Medulla oblongata (tissue), 1 donor: ENCODE results near the gene HELZ.
"Not testable (repeated sequence)": the region's sequence is repeated elsewhere in the genome, so short reads cannot be mapped to it uniquely, and the experiment has no call there.

Source experiments
- DNase-seq: peaks from one replicate; pipeline ENCODE4 v3.0.0-alpha.2; 2015; ENCODE audit errors: extremely low spot score

HELZ gene, protein sequence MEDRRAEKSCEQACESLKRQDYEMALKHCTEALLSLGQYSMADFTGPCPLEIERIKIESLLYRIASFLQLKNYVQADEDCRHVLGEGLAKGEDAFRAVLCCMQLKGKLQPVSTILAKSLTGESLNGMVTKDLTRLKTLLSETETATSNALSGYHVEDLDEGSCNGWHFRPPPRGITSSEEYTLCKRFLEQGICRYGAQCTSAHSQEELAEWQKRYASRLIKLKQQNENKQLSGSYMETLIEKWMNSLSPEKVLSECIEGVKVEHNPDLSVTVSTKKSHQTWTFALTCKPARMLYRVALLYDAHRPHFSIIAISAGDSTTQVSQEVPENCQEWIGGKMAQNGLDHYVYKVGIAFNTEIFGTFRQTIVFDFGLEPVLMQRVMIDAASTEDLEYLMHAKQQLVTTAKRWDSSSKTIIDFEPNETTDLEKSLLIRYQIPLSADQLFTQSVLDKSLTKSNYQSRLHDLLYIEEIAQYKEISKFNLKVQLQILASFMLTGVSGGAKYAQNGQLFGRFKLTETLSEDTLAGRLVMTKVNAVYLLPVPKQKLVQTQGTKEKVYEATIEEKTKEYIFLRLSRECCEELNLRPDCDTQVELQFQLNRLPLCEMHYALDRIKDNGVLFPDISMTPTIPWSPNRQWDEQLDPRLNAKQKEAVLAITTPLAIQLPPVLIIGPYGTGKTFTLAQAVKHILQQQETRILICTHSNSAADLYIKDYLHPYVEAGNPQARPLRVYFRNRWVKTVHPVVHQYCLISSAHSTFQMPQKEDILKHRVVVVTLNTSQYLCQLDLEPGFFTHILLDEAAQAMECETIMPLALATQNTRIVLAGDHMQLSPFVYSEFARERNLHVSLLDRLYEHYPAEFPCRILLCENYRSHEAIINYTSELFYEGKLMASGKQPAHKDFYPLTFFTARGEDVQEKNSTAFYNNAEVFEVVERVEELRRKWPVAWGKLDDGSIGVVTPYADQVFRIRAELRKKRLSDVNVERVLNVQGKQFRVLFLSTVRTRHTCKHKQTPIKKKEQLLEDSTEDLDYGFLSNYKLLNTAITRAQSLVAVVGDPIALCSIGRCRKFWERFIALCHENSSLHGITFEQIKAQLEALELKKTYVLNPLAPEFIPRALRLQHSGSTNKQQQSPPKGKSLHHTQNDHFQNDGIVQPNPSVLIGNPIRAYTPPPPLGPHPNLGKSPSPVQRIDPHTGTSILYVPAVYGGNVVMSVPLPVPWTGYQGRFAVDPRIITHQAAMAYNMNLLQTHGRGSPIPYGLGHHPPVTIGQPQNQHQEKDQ (N-terminal part only)

DNA sequence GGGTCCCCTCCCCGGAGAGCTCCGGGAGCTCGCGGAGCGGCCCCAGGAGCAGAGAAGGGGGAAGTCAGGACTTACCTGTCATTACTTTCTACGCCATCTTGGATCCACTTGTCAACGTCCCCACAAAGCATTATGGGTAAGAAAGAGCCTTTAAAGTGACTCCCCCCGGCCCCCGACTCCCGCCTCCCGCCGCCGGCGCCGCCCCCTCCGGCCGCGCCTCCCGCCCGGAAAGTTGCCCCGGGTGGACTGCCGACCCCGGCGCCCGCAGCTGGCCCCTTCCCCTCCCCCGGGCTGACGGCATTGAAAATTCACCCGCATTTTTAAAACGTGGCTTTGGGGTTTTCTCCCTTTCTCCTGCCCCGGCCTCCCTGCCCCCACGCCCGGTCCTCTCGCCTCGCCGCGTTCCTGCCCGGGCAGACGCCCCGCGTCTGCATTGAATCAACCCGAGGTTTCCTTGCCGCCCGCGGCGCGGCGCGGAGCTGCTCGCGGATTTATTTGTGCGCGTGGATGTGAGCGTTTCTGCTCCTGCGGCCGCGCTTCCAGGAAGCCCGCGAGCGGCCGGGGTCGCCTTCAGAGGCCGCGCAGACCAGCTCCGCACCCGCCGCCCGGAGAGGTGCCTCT, at the start of gene HELZ:
Gene HELZ, minus strand, starts transcription at position 124 of the 621 bp plus-strand sequence. CDS start 26,392 bp downstream, outside the sequence.
- DNase-seq: peak; percentile 88

DNA sequence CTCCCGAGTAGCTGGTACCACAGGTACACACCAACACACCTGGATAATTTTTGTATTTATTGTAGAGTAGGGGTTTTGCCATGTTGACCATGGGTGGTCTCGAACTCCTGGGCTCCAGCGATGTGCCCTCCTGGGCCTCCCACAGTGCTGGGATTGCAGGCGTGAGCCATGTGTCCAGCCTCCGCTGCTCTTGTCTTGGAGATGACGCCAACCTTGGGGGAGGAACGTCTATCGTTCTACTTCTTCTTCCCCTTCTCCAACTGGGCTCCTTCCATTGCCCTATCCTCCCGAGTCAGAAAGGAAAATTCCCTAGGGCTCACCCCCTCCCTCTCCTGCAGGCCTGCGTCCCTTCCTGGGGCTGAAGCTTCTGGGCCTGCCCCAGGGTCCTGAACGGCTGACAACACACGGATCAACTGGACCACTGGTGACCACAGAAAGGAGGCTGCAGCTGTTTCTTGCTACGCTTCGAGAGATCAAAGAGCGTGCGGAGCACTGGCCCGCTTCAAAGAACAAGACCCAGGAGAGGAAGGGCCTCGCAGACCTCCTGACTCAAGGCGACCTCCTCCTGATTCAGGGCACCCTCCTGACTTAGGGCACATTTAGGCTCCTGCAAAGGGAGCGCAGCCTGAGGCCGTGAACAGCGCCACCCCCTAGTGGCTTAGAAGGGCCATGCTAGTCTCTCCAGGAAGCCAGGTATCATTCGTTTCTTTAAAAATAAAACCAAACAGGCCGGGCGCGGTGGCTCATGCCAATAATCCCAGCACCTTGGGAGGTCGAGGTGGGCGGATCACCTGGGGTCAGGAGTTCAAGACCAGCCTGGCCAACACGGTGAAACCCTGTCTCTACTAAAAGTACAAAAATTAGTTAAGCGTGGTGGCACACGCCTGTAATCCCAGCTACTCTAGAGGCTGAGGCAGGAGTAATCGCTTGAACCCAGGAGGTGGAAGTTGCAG, 48.5 kb upstream of the HELZ start:
- DNase-seq: peak; percentile 52

DNA sequence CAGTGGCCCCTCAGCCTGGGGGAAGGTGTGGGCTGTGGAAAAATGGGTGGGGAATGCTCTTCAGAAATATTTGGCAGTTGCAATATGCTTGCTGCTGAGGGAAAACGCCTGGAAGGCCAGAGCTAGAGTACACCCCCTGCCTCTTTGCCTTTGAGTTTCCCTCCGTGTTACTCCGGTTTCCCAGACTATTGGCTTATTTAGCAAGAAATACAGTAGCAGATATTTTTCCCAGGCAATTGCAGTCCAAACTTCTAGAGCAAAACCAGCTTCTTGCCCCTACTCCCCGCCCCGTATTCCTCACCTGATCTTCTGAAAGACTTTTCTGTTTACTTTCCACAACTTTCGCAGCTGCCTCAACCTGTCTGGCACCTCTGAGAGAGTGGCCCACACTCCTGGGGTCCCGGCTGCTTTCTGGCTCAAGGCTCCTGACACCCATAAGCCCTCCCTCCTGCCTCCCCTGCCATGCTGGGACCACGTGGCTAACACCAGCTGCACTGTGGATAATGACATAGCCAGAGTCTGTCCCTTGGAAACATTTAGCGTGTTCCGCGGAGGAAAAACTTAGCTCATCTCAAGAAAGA, 45.8 kb upstream of the HELZ start:
- no peak for DNase-seq

DNA sequence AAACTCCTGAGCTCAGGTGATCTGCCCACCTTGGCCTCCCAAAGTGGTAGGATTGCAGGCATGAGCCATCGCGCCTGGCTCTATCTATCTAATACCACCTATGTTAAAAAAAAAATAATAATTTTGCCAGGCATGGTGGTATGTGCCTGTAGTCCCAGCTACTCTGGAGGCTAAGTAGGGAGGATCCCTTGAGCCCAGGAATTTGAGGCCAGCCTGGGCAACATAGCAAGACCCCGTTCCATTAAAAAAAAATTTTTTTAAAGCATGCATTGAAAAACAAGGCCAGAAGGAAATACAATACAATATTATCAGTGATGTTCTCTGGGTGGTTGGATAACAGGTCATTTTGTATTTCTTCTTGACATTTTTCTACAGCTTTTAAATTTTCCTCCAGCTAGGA, 45.2 kb upstream of the HELZ start:
- DNase-seq: no peak

DNA sequence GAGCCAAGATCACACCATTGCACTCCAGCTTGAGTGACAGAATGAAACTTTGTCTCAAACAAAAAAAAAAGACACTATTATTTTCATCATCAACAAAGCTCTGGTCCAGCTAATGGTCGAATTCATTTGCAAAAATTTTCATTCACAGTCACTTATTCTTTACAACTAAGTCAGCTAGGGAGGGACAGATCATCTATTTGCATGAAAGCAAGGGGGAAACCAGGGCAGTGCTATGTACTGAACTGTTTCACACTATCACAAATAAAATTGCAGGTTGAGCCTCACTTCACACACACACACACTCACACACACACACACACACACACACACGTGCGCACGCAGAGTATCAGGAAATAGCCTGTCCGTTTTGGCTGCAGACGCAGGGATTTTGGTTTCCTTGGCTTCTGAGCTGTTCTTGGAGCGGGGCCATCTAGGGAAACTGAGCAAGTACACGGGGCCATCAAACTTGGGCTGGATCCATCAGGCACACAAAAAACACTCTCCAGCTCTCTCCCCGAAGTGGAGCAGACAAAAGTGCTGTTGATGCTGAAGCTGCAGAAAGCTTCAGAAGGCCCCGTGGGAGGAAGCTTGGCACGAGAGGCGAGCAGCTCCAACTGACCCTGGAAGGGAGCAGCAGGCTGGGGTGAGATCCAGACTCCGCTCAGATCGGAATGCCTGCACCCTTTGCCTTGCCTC, 44.3 kb upstream of the HELZ start:
- peak; percentile 69 for DNase-seq

DNA sequence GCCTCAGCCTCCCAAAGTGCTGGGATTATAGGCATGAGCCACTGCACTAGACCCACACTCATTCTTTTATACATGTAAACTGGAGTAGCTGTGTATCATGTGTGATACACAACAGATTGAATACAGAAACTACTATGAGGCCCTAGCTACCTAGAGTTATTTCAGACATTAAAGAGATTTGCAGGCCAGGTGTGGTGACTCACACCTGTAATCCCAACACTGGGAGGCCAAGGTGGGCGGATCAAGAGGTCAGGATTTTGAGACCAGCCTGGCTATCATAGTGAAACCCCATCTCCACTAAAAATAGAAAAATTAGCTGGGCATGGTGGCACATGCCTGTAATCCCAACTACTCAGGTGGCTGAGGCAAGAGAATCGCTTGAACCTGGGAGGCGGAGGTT, 41.8 kb upstream of the HELZ start:
- not testable (repeated sequence) for DNase-seq

DNA sequence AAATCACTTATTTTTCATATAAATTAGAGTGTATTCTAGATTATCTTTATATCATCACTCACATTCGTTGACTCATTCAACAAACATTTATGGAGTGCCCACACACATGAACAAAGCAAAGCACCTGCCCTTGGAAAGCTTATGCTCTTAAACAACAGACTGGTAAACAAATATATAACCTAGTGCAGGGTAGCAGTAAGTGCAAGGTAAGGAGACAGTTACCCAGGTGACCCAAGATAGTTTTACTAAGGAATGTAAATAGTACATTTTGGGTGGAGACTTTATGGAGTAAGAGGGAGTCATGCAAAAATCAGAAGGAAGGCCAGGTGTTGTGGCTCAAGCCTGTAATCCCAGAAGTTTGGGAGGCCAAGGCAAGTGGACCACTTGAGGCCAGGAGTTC, 40.4 kb upstream of the HELZ start:
- DNase-seq: no peak

DNA sequence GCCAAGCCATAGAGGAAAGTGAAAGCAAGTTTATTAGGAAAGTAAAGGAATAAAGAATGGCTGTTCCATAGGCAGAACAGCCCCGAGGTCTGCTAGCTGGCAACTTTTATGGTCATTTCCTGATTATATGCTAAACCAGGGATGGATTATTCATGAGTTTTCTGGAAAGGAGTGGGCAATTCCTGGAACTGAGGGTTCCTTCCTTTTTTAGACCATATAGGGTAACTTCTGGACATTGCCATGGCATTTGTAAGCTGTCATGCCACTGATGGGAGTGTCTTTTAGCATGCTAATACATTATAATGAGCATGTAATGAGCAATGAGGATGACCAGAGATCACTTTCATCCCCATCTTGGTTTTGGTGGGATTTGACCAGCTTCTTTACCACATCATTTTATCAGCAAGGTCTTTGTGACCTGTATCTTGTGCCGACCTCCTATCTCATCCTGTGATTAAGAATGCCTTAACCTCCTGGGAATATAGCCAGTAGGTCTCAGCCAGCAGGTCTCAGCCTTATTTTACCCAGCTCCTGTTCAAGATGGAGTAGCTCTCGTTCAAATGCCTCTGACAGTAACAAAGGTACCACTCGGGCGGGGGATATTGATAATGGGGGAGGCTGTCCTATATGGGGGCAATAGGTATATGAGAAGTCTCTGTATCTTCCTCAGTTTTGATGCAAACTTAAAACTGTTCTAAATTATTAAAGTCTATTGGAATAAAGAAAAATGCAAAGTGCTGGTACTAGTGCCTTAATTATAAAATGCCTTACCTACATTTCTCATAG, 38.9 kb upstream of the HELZ start:
- DNase-seq: no peak

DNA sequence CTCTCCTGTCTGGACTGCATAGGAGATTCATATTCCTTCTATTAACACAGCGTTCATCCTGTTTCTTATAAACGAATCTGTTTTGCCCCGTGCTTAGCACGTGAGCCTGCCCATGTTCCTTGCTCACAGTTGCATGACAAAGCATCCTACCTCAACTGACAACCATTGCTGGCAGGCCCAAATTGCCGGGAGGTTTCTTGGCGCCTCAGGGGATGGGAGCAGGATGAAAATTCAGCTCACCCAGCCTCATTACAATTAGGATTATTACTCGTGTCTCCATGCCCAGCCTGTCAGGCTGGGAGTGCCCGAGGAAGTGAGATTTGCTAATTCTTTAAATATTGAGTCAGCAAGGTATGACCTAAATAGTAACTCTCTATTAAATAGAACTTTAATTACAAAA, 36.7 kb upstream of the HELZ start:
- no peak for DNase-seq

DNA sequence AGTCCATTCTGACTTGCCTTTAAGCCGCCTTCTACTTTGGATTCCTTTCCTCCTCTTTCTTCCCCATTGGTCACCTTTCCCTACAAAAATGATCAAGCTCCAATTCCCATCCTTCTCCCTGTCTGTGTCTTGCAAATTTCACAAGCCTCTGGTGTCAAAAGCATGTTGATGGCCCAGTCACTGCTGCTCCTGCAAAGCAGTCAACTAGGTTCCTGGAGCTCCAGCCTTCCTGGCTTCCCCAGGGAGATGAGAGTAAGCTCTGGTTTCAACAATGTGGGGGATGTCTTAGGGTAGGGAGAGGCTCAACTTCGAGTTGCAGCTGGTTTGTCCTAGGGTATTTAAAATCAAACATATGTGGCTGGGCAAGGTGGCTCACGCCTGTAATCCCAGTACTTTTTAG, 36.1 kb upstream of the HELZ start:
- DNase-seq: no peak

DNA sequence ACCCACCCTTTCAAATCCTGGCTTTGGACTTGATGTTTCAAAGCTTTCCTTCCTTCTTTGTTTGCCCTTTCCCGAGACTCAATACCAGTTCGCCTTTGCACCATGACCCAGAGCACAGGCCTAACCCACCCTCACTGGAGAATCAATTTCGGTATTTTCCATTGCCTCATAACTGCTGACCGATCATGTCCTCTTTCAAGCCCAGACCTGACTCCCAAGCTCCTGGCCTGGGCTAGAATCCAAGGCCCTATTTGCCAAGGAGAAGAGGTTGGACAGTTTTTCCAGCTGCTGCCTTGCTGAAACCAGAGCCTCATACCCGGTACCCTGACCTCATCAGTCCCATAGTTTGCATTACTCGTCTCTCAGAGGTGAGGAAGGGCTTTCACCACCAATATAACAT, 35.3 kb upstream of the HELZ start:
- DNase-seq: no peak

DNA sequence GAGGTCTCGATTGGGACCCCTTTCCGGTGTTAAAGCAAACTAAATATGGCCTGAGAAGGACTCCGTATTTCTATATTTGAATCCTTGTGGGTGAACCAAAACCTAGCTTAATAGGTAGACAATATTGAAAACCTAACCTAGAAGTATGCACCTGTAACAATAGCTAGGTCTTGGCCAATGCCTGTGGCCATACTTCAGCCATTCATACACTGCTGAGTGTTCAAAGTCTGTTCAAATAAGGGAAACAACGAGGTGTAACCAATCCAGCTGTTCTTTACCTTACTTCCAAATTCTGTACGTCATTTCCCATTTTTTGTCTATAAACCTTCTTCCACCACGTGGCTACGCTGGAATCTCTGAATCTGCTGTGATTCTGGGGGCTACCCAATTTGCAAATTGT, 34.1 kb upstream of the HELZ start:
- no peak for DNase-seq

DNA sequence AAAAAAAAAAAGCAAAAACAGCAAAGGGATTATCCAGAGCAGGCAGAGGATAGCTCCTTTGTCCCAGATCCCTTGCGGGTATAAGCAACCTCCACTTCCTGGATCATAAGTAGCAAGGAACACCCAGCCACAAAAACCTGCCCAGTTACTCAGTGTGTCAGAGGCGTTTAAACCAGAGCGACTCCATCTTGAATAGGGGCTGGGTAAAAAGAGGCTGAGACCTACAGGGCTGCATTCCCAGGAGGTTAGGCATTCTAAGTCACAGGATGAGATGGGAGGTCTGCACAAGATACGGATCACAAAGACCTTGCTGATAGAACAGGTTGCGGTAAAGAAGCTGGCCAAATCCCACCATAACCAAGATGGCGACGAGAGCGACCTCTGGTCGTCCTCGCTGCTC, 33.4 kb upstream of the HELZ start:
- no peak for DNase-seq

DNA sequence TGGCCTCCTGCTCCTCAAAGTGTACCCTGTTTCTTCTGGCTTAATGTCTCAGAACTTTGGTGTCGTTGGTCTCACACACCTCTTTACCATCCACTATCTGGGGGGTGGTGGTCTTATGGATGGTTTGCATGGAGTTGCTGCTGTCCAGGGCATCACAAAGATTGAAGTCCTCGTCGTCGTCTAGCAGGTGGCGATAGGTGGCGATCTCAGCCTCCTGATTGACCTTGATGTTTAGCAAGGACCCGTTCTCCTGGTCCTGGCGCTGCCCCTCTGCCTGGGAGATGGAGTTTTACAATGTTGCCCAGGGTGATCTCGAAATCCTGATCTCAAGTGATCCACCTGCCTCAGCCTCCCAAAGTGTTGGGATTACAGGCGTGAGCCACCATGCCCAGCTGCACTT, 31.1 kb upstream of the HELZ start:
- no peak for DNase-seq

DNA sequence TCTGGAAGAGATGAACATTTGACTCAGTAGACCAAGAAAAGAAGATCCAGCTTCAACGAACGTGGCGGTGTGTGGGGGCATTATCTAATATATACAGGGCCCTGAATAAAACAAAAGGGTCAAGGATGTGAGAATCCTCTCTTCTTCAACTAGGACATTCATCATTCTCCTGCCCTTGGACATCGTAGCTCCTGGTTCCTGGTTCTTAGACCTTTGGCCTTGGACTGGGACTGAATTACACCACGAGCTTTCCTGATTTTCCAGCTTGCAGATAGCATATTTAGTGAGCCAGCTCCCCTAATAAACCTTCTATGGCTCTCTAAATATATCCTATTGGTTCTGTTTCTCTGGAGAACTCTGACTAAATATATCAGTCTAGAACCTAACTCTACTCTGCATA, 29.5 kb upstream of the HELZ start:
- DNase-seq: no peak

DNA sequence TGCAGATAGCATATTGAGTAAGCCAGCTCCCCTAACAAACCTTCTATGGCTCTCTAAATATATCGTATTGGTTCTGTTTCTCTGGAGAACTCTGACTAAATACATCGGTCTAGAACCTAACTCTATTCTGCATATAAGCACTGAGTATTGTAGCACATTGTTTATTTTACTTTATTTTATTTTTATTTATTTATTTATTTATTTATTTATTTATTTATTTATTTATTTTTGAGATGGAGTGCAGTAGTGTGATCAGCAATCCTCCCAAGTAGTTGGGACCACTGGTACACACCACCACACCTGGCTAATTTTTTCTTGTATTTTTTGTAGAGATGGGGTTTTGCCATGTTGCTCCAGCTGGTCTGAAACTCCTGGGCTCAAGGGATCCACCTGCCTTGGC, 28.9 kb upstream of the HELZ start:
- no peak for DNase-seq

DNA sequence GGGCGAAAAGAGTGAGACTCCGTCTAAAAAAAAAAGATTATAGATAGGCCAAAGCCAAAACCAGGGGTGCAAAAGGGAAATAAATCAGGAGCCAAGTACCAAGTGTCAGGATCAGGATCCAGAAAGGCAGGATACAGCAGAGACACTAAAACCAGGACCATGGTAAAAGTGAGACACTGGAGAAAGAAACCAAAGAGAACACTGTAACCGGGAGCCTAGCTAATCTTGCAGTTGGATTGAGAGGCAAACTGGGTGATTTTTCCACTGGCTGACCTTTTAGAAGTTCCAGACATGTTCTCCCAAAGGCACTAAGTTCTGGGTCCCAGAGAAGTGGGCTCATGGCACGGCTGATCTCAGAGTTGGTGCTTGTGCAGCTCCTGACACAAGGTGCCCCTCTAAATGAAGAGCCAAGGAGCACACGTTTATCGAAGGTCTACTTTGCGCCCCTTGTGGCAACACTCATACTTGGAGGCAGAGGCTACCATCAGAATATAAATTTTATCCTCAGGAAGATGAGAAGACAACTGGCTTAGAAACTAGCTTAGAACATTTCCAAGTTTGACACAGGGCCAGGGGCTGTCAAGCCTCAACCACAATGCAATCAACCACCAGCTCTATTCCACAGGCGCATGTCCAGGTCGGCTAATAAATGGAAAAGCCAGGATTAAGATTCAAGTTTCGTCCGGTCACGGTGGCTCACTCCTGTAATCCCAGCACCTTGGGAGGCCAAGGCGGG, 27.5 kb upstream of the HELZ start:
- DNase-seq: no peak

DNA sequence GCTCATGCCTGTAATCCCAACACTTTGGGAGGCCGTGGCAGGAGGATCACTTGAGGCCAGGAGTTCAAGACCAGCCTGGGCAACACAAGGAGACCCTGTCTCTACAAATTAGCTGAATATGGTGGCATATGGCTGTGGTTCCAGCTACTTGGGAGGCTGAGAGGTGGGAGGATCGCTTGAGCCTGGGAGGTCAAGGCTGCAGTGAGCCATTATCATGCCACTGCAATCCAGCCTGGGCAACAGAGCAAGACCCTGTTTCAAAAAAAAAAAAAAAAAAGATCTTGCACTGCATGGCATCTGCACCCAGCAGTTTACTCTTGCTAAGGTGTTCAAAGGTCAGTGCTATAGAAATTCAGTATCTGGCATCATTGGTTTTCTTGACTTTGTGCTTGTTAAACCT, 26.2 kb upstream of the HELZ start:
- not testable (repeated sequence) for DNase-seq
